CD4-positive, alpha-beta memory T cell (primary cell): Measurements from ENCODE around the gene PPIP5K1. TPM values are rescaled to one million over a fixed set of nuclear protein-coding genes. Genes with fewer than 3 reads are reported as not detected.
"Not testable (repeated sequence)": the region's sequence is repeated elsewhere in the genome, so short reads cannot be mapped to it uniquely, and the experiment has no call there.

Source experiments
- CTCF ChIA-PET: fragments of 350-600 bp; sonication (Branson Sonifier 250); formaldehyde crosslinking; loops from one replicate; lab custom pipeline; 2021; ENCODE audit warnings: inconsistent platforms; ENCODE audit not compliant: partially characterized antibody; lab: Charles Lee
- POLR2A ChIA-PET: fragments of 350-600 bp; sonication (Branson Sonifier 250); formaldehyde crosslinking; loops from one replicate; lab custom pipeline; 2021; ENCODE audit not compliant: partially characterized antibody; lab: Charles Lee
- DNase-seq, 5 donors: peaks; one replicate each; pipeline versions ENCODE4 v3.0.0 to v3.0.0-alpha.2; 2020 to 2022; ENCODE audit warnings: mixed read lengths in 1 of 5
- H3K27ac ChIP-seq: one replicate; pipeline ENCODE4 v1.7.0; 2013; ENCODE audit warnings: low read depth, low read length
- H3K27me3 ChIP-seq: 2 replicates; pipeline ENCODE4 v1.7.0; 2013; ENCODE audit warnings: mild to moderate bottlenecking, low read length, moderate library complexity; ENCODE audit not compliant: insufficient read depth
- H3K36me3 ChIP-seq: 2 replicates; pipeline ENCODE4 v1.7.0; 2013; ENCODE audit warnings: mild to moderate bottlenecking, low read length, moderate library complexity; ENCODE audit not compliant: insufficient read depth
- H3K4me1 ChIP-seq: 2 replicates; pipeline ENCODE4 v1.7.0; 2013; ENCODE audit warnings: mild to moderate bottlenecking, low read length, moderate library complexity; ENCODE audit not compliant: insufficient read depth
- H3K4me3 ChIP-seq, 2 donors: one replicate each; pipeline ENCODE4 v1.7.0; 2013; ENCODE audit warnings: low read length in 2 of 2, mild to moderate bottlenecking in 1 of 2
- H3K9me3 ChIP-seq, 2 donors: one replicate each; pipeline ENCODE4 v1.7.0; 2013; ENCODE audit warnings: low read length in 2 of 2, control low read depth in 1 of 2; ENCODE audit not compliant: control insufficient read depth in 1 of 2
- H3K27ac Mint-ChIP-seq, 7 donors: one replicate each; pipeline ENCODE4 v1.8.0; 2020 to 2021; ENCODE audit warnings: mixed read lengths in 7 of 7, mild to moderate bottlenecking in 6 of 7, inconsistent platforms in 3 of 7, moderate library complexity in 3 of 7
- H3K27me3 Mint-ChIP-seq, 2 donors: one replicate each; pipeline ENCODE4 v1.8.0; 2020 to 2021; ENCODE audit warnings: mixed read lengths in 2 of 2
- H3K36me3 Mint-ChIP-seq, 2 donors: one replicate each; pipeline ENCODE4 v1.8.0; 2020 to 2021; ENCODE audit warnings: mixed read lengths in 2 of 2, inconsistent platforms in 1 of 2, mild to moderate bottlenecking in 1 of 2
- H3K4me1 Mint-ChIP-seq, 4 donors: one replicate each; pipeline ENCODE4 v1.8.0; 2020 to 2021; ENCODE audit warnings: mixed read lengths in 4 of 4, mild to moderate bottlenecking in 1 of 4
- H3K4me3 Mint-ChIP-seq, 8 donors: one replicate each; pipeline ENCODE4 v1.8.0; 2020 to 2021; ENCODE audit warnings: mixed read lengths in 8 of 8, mild to moderate bottlenecking in 7 of 8, moderate library complexity in 6 of 8, inconsistent platforms in 3 of 8
- H3K9me3 Mint-ChIP-seq, 8 donors: one replicate each; pipeline ENCODE4 v1.8.0; 2020 to 2021; ENCODE audit warnings: mixed read lengths in 8 of 8, mild to moderate bottlenecking in 5 of 8, inconsistent platforms in 3 of 8, moderate library complexity in 1 of 8
- intact Hi-C: fragments of 100-400 bp; cut with micrococcal nuclease; formaldehyde crosslinking; loops from one replicate; pipeline ENCODE4 v1.15.1; 2023
- polyA plus RNA-seq, 2 donors: library from polyadenylated mRNA; unstranded; fragments of 300-500 nt; fragmentation: Illumina TruSeq; gene quantifications; one replicate each; pipeline ENCODE4 v1.2.3, GENCODE V29; 2021
- total RNA-seq, 2 experiments: library from RNA; stranded (reverse); gene quantifications; one replicate each; pipeline ENCODE4 v1.2.3, GENCODE V29; 2021

PPIP5K1 gene
- 10 to 100 TPM; 55.2 to 66.6 TPM for total RNA-seq
- 1 to 10 TPM; 4.4 to 7.4 TPM for polyA plus RNA-seq

DNA sequence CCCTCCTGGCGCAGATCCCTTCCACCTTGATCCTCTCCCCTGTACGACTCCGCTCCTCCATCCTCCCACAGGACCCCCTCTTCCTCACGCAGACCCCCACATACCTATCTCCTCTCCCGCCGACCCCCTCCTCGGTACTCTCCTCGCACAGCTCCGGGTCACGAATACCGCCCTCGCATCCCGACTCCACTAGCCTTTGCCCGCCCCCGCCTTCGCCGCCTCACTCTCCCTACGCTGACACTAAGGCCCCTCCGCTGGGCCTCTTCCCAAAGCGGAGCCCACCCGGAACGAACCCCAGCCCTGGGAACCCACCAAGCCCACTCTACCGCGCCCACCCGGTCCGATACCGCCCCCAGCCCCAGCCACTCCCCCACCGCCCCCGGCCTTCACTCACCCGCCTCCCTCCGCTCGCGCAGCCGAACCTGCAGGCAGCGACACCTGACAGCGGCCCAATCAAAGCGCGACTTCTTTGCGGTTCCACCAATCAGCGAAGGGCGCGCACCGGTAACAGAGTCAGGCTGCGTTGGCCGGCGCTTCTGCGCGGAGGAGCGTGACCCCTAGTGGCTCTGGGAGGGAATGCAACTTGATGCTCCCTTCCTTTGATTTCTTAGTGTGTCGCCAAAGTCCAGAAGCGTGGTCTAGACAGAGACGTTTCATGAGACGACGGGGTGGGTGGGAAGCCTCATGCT lies at the start of gene PPIP5K1:
Gene PPIP5K1 (minus strand): TSS at position 431 of the 689 bp plus-strand sequence. CDS start 5,704 bp downstream, outside the sequence.
- H3K27ac ChIP-seq, intact Hi-C loops, H3K4me1 ChIP-seq, H3K4me1 Mint-ChIP-seq, H3K27me3 ChIP-seq, H3K9me3 ChIP-seq, H3K36me3 ChIP-seq, H3K4me3 Mint-ChIP-seq, H3K4me3 ChIP-seq, H3K27ac Mint-ChIP-seq, POLR2A ChIA-PET, H3K9me3 Mint-ChIP-seq, DNase-seq, H3K36me3 Mint-ChIP-seq, H3K27me3 Mint-ChIP-seq, CTCF ChIA-PET: not testable (repeated sequence)

DNA sequence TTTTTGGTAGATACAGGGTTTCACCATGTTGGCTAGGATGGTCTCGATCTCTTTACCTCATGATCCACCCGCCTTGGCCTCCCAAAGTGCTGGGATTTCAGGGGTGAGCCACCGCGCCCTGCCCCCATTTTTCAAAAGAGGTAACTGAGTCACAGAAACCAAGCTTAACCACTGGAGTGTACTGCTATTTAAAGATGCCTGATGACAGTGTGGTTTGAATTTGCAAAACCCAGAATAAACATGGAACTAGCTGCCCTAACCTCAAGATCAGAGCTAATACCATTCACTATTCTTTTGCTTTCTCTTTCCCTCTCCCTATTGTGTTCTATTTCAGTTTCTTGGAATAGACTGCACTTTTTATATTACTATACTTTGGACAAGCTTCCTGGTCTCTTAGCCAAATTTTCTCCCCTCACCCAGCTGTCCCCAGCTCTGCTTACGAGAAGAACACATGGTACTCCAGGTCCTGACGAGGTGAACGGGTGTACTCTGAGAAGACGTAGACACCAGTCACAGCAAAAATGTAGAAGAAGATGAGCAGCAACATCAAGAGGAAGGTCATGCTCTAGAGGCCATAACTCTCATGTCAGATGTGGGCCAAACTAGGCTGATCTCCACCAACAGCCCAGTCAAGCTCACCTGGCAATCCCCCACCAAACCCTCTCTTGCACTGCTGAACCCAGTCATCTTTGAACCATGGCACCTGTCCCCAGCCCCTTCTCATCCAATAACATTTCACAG lies 48.6 kb upstream of the PPIP5K1 start:
- H3K4me3 ChIP-seq, intact Hi-C loops, H3K27me3 ChIP-seq, CTCF ChIA-PET, H3K9me3 ChIP-seq, POLR2A ChIA-PET, H3K4me1 ChIP-seq, H3K4me1 Mint-ChIP-seq, H3K9me3 Mint-ChIP-seq, H3K27ac Mint-ChIP-seq, H3K36me3 Mint-ChIP-seq, H3K36me3 ChIP-seq, DNase-seq, H3K27me3 Mint-ChIP-seq, H3K27ac ChIP-seq, H3K4me3 Mint-ChIP-seq: not testable (repeated sequence)

DNA sequence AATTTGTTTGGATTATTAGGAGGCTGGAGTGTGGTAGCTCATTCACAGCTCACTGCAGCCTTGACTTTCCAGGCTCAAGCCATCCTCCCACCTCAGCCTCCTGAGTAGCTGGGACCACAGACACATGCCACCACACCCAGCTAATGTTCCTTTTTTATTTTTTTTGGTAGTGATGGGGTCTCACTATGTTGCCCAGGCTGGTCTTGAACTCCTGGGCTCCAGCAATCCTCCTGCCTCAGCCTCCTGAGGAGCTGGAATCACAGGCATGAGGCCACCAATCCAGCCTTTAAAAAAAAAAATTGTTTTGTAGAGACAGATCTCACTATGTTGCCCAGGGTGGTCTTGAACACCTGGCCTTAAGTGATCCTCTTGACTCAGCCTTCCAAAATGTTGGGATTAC lies 36.9 kb upstream of the PPIP5K1 start:
- intact Hi-C loops, H3K27ac ChIP-seq, DNase-seq, H3K9me3 Mint-ChIP-seq, H3K4me3 ChIP-seq, CTCF ChIA-PET, H3K9me3 ChIP-seq, H3K4me1 Mint-ChIP-seq, H3K27me3 Mint-ChIP-seq, H3K27ac Mint-ChIP-seq, POLR2A ChIA-PET, H3K36me3 Mint-ChIP-seq, H3K27me3 ChIP-seq, H3K4me3 Mint-ChIP-seq, H3K4me1 ChIP-seq, H3K36me3 ChIP-seq: not testable (repeated sequence)

DNA sequence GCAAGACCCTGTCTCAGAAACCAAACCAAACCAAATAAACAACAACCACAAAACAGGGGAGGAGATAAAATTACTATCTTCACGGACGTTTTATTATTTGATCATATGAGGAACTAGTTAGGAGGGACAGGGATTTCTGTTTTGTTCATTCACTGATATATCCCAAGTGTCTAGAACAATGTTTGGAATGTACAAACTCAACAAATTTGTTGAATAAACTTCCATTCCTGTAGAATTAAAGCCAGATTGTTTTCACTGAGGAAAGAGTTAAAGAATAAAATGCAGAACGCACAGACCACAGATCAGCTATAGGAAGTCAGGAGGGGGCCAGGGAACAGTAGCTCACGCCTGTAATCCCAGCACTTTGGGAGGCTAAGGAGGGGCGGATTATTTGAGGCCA lies 35.1 kb upstream of the PPIP5K1 start:
- Mint-ChIP-seq H3K4me3 (no peak overlapping the region), H3K9me3 (no peaks in the 10 kb centered on the region), H3K4me1 (peaks cover 0 to 2% (median 0%) of the 10 kb centered on the region in 4 donors), H3K27ac (peak overlapping the region in 1 of 7 donors; percentile 50), H3K27me3 (peaks cover 6 to 7% of the 10 kb centered on the region in 2 donors), H3K36me3 (no peaks in the 10 kb centered on the region)
- no peaks in the 10 kb centered on the region for H3K36me3 ChIP-seq
- no peak overlapping the region for H3K27ac ChIP-seq
- no peak for DNase-seq
- H3K4me1 ChIP-seq, result no peaks in the 10 kb centered on the region
- H3K4me3 ChIP-seq, result no peak overlapping the region
- POLR2A ChIA-PET, result no interaction called here
- no peaks in the 10 kb centered on the region for H3K9me3 ChIP-seq
- H3K27me3 ChIP-seq, result no peaks in the 10 kb centered on the region
- intact Hi-C loops, result no loop called here
- CTCF ChIA-PET, result interaction anchor here (0.7 kb wide), 1 partner anchor 1841 kb away, joined by 3 read pairs; no protein-coding TSS in a partner anchor

DNA sequence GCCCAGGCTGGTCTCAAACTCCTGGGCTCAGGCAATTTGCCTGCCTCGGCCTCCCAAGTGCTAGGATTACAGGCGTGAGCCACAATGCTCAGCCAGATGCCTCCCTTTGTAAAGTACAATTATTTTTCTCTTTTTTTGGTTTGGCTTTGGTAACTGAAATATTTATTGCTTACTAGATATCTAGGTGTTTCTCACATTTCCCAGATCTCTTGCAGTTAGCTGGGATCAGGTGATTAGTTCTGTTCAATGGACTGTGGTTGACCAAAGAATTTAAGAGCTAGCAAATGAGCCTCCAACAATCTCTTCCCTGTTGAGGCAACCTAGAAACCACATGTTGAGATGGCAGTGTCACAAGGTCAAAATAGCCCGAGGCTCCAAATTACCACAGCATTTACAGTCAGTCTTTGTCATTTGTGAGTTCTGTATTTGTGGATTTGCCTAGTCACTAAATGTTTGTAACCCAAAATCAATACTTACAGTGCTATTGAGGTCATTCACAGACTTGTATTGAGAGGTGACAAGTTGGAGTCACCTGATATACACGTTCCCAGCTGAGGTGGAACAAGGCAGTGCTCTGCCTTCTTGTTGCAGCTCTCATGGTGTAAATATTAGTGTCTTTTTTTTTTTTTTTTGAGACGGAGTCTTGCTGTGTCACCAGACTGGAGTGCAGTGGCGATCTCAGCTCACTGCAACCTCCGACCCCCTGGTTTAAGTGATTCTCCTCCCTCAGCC lies 32.2 kb upstream of the PPIP5K1 start:
- H3K9me3 ChIP-seq, H3K36me3 Mint-ChIP-seq, H3K4me3 Mint-ChIP-seq, POLR2A ChIA-PET, H3K36me3 ChIP-seq, H3K27ac ChIP-seq, CTCF ChIA-PET, H3K9me3 Mint-ChIP-seq, intact Hi-C loops, H3K4me3 ChIP-seq, H3K4me1 ChIP-seq, H3K27ac Mint-ChIP-seq, DNase-seq, H3K27me3 ChIP-seq, H3K4me1 Mint-ChIP-seq: not testable (repeated sequence)
- H3K27me3 Mint-ChIP-seq, result peaks cover 8 to 11% of the 10 kb centered on the region in 2 donors

DNA sequence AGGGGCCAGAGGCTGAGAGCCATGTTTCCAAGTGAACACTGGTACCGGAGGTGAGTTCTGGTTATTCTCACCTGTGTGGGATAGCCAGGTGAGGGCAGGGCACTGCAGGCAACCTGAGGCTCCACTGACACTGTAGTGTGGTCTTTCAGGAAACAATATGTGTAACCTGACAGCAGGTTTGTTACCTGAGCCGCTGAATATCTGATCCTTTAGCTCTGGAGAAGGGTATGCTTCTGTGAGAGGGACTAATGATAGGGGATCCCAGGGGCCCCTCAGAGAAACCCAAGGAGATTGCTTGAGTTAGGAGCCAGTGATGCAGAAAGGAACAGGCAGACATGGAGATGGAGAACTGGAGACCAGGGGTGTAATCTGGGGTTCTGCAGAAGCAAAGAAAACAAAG lies 28.7 kb upstream of the PPIP5K1 start, which contains the start of gene STRC:
Gene STRC (minus strand): TSS at position 101 of the 400 bp plus-strand sequence. CDS start 78 bp downstream, at position 23.
- H3K27me3 ChIP-seq, H3K4me3 ChIP-seq, POLR2A ChIA-PET, intact Hi-C loops, DNase-seq, H3K36me3 ChIP-seq, H3K4me3 Mint-ChIP-seq, H3K9me3 ChIP-seq, H3K27ac ChIP-seq, H3K27me3 Mint-ChIP-seq, H3K4me1 ChIP-seq, CTCF ChIA-PET, H3K36me3 Mint-ChIP-seq, H3K4me1 Mint-ChIP-seq, H3K9me3 Mint-ChIP-seq, H3K27ac Mint-ChIP-seq: not testable (repeated sequence)

DNA sequence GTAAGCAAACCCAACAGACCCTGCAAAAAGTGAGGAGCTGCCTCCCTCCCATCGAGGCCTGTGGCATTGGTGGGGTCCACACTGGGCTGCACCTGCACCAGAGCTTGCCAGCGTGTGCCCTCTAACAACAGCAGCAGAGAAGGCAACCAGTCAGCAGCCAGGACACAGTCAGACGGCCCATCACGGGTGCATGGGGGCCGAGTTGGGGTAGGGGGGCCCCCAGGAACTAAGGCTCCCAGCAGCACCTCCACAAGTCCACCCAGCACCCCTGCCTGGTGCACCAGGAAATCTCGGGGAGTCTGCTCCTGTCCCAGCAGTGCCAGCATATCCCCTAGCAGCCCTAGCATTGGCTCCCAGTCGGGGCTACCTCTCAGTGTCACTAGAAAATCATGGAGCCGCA lies 27.7 kb upstream of the PPIP5K1 start:
- H3K27ac Mint-ChIP-seq, result not testable (repeated sequence)

More for the DNA sequence above, 27.7 kb upstream of the PPIP5K1 start:
- H3K9me3 ChIP-seq, intact Hi-C loops, H3K27me3 Mint-ChIP-seq, CTCF ChIA-PET, H3K4me3 Mint-ChIP-seq, H3K27ac ChIP-seq, H3K4me1 Mint-ChIP-seq, H3K4me3 ChIP-seq, H3K36me3 Mint-ChIP-seq, H3K27me3 ChIP-seq, H3K36me3 ChIP-seq, H3K9me3 Mint-ChIP-seq, H3K4me1 ChIP-seq, DNase-seq, POLR2A ChIA-PET: not testable (repeated sequence)
